ENCODE measurements around the gene TJP1. TPM values are rescaled to one million over a fixed set of nuclear protein-coding genes. Genes with fewer than 3 reads are reported as not detected.
"Not testable (repeated sequence)": the region's sequence is repeated elsewhere in the genome, so short reads cannot be mapped to it uniquely, and the experiment has no call there.

The TJP1 gene
- total and polyA plus RNA-seq, 4 donors = 17.4 to 141 (median 71.5) TPM

DNA sequence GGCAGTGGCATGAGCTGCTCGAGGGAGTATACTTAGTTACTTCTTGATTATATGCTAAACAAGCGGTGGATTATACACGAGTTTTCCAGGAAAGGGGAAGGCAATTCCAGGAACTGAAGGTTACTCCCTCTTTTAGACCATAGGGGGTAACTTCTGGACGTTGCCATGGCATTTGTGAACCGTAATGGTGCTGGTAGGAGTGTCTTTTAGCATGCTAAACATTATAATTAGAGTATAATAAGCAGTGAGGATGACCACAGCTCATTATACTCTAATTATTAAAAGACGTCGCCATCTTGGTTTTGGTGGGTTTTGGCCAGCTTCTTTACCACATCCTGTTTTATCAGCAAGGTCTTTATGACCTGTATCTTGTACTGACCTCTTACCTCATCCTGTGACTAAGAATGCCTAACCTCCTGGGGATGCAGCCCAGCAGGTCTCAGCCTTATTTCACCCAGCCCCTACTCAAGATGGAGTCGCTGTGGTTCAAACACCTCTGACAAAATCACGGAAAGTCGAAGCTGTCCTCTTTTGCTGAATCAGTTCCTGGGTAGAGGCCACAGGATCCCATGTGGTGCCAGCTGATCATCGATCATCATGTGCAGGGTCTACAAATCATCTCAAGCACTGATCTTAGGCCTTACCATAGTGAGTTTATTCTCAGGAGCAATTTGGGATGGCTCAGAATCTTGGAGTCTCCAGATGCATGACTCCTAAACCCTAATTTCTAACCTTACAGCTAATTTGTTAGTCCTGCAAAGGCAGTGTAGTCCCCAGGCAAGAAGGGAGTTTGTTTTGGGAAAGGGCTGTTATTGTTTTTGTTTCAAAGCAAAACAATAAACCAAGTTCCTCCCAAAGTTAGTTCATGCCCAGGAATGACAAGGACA, 149.1 kb downstream of the TJP1 start:
- no peak overlapping the region for H3K4me3 ChIP-seq (ENCODE audit: low read length in 2 of 2)
- intact Hi-C loops (cut with DNase I) = loop anchor here in 1 of 2 donors (5.0 kb wide), 1 partner anchor 149 kb away; the partner anchor contains the start of gene TJP1
- H3K9me3 ChIP-seq (ENCODE audit: control insufficient read depth, low read length) = no peaks in the 10 kb centered on the region
- no peaks in the 10 kb centered on the region for H3K36me3 ChIP-seq (ENCODE audit: control insufficient read depth in 1 of 2, insufficient read depth in 2 of 2, low read length in 1 of 2)
- 94 to 95% methylated on average over 11 of the region's 11 CpGs for WGBS, 2 donors
- no peak overlapping the region for H3K27ac ChIP-seq (ENCODE audit: low read depth in 1 of 2, low read length in 2 of 2)
- DNase-seq (no peak), ATAC-seq (ENCODE audit: low FRiP score) (no peak)
- peaks cover 0 to 4% of the 10 kb centered on the region in 2 donors for H3K4me1 ChIP-seq (ENCODE audit: control insufficient read depth in 1 of 2, insufficient read depth in 2 of 2, low read length in 2 of 2)
- H3K27me3 ChIP-seq (ENCODE audit: control insufficient read depth in 1 of 2, insufficient read depth in 2 of 2, low read length in 1 of 2) = no peaks in the 10 kb centered on the region

DNA sequence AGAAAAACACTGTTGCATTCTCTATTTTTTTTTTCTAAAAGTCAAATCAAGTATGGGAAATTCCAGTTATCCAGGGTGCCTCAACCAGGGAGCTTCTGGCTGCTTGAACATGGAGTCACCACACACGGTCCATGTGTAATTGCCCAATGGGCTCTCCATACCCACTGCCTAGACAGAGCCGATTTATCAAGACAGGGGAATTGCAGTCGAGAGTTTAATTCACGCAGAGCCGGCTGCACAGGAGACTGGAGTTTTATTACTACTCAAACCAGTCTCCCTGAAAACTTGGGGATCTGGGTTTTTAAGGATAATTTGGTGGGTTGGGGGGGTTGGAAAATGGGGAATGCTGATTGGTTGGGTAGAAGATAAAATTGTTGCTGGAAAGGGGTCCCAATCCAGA, 149.8 kb downstream of the TJP1 start:
- DNase-seq = no peak
- H3K9me3 ChIP-seq (ENCODE audit: control insufficient read depth, low read length) = no peaks in the 10 kb centered on the region
- no peak overlapping the region for H3K4me3 ChIP-seq (ENCODE audit: low read length in 2 of 2)
- no peak for ATAC-seq (ENCODE audit: low FRiP score)
- intact Hi-C loops (cut with DNase I) = loop anchor here in 1 of 2 donors (5.0 kb wide), 1 partner anchor 150 kb away; the partner anchor contains the start of gene TJP1
- no peak overlapping the region for H3K27ac ChIP-seq (ENCODE audit: low read depth in 1 of 2, low read length in 2 of 2)
- H3K4me1 ChIP-seq (ENCODE audit: control insufficient read depth in 1 of 2, insufficient read depth in 2 of 2, low read length in 2 of 2) = peaks cover 0 to 4% of the 10 kb centered on the region in 2 donors
- no peaks in the 10 kb centered on the region for H3K36me3 ChIP-seq (ENCODE audit: control insufficient read depth in 1 of 2, insufficient read depth in 2 of 2, low read length in 1 of 2)
- no peaks in the 10 kb centered on the region for H3K27me3 ChIP-seq (ENCODE audit: control insufficient read depth in 1 of 2, insufficient read depth in 2 of 2, low read length in 1 of 2)
- WGBS, 2 donors = 96 to 98% methylated on average over 5 of the region's 5 CpGs

DNA sequence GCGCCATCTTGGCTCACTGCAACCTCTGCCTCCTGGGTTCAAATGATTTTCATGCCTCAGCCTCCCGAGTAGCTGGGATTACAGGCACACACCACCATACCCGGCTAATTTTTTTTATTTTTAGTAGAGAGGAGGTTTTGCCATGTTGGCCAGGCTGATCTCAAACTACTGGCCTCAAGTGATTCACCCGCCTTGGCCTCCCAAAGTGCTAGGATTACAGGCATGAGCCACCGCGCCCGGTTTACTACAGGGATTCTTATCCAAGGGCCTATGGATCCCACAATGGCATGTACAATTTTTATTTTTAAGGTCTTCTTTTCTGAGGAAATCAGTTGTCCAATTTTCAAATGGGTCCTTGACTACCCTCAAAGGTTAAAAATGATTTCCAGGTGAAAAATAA, 150.2 kb downstream of the TJP1 start:
- not testable (repeated sequence) for ATAC-seq (ENCODE audit: low FRiP score); H3K27me3 ChIP-seq (ENCODE audit: control insufficient read depth in 1 of 2, insufficient read depth in 2 of 2, low read length in 1 of 2); H3K27ac ChIP-seq (ENCODE audit: low read depth in 1 of 2, low read length in 2 of 2); DNase-seq; H3K36me3 ChIP-seq (ENCODE audit: control insufficient read depth in 1 of 2, insufficient read depth in 2 of 2, low read length in 1 of 2); H3K9me3 ChIP-seq (ENCODE audit: control insufficient read depth, low read length); H3K4me1 ChIP-seq (ENCODE audit: control insufficient read depth in 1 of 2, insufficient read depth in 2 of 2, low read length in 2 of 2); H3K4me3 ChIP-seq (ENCODE audit: low read length in 2 of 2)
- intact Hi-C loops (cut with DNase I) = loop anchor here in 1 of 2 donors (5.0 kb wide), 1 partner anchor 150 kb away; the partner anchor contains the start of gene TJP1
- 89 to 94% methylated on average over 7 of the region's 7 CpGs for WGBS, 2 donors

DNA sequence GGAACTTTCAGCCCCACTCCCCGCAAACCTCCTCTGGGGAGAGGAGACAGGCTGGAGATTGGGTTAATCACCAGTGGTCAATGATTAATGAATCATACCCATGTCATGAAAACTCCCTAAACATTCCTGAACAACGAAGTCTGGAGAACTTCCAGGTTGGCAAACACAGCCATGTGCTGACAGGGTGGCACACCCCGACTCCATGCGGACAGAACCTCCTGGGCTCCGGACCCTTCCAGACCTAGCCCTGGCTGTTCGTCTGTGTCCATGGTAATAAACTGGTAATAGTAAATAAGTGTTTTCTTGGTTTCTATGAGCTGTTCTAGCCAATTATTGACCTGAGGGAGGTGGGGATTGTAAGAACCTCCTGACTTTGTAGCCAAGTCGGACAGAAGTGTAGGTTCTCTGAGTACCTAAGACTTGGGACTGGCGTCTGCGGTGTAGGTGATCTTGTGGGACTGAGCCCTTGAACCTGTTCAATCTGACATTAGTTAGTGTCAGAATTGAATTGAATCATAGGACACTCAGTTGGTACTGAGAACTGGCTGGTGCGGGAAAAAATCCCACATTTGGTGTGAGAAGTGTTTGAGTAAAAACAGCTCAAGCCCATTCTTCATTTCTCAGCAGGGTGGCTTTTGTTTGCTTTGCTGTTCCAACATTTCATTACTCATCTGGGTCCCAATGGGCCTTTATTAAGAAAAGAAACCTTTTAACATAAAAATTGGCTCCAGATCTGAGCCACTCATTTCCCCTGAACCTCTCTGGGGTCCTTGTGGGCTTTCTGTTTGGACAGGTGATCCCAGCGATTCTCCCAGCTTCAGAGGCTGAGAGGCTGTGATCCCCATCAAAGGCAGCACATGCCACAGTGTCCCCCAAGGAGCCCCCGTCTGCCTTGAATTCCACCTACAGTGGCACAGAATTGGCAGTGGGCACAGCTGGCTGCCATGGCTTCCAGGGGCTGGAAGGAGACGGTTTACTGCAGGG, 151.0 kb downstream of the TJP1 start:
- no peak for DNase-seq
- 19 to 27% methylated on average over 13 of the region's 13 CpGs for WGBS, 2 donors
- no peak for ATAC-seq (ENCODE audit: low FRiP score)
- H3K4me3 ChIP-seq (ENCODE audit: low read length in 2 of 2) = no peak overlapping the region
- H3K27ac ChIP-seq (ENCODE audit: low read depth in 1 of 2, low read length in 2 of 2) = no peak overlapping the region
- peaks cover 0 to 4% of the 10 kb centered on the region in 2 donors for H3K4me1 ChIP-seq (ENCODE audit: control insufficient read depth in 1 of 2, insufficient read depth in 2 of 2, low read length in 2 of 2)
- no peaks in the 10 kb centered on the region for H3K27me3 ChIP-seq (ENCODE audit: control insufficient read depth in 1 of 2, insufficient read depth in 2 of 2, low read length in 1 of 2)
- no peaks in the 10 kb centered on the region for H3K9me3 ChIP-seq (ENCODE audit: control insufficient read depth, low read length)
- H3K36me3 ChIP-seq (ENCODE audit: control insufficient read depth in 1 of 2, insufficient read depth in 2 of 2, low read length in 1 of 2) = no peaks in the 10 kb centered on the region
- intact Hi-C loops (cut with DNase I) = loop anchor here in 1 of 2 donors (5.0 kb wide), 1 partner anchor 151 kb away; the partner anchor contains the start of gene TJP1

DNA sequence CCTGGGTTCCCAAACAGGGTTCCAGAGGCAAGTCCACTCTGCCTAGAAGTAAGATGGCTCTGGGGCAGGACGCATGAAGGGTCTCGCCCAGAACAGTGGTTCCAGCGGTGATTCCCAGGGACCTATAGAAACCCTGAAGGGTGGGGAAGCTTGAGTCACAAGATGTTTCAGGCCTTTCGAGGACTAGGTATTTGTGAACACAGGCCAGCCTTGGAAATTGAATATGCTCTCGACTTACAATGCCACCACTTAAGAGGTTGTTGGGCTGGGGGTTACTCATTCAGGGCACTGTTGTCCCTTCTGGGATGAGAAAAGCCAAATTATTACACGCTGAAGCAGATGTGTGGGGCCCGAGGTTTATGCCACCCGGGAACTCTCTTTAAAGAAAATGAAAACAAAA, 152.0 kb downstream of the TJP1 start:
- Histone ChIP-seq H3K36me3 (ENCODE audit: control insufficient read depth in 1 of 2, insufficient read depth in 2 of 2, low read length in 1 of 2) (no peaks in the 10 kb centered on the region), H3K4me1 (ENCODE audit: control insufficient read depth in 1 of 2, insufficient read depth in 2 of 2, low read length in 2 of 2) (peaks cover 0 to 4% of the 10 kb centered on the region in 2 donors), H3K27me3 (ENCODE audit: control insufficient read depth in 1 of 2, insufficient read depth in 2 of 2, low read length in 1 of 2) (no peaks in the 10 kb centered on the region), H3K27ac (ENCODE audit: low read depth in 1 of 2, low read length in 2 of 2) (no peak overlapping the region), H3K4me3 (ENCODE audit: low read length in 2 of 2) (no peak overlapping the region), H3K9me3 (ENCODE audit: control insufficient read depth, low read length) (no peaks in the 10 kb centered on the region)
- DNase-seq (no peak), ATAC-seq (ENCODE audit: low FRiP score) (no peak)
- intact Hi-C loops (cut with DNase I) = loop anchor here in 1 of 2 donors (5.0 kb wide), 1 partner anchor 152 kb away; the partner anchor contains the start of gene TJP1
- 94 to 95% methylated on average over 8 of the region's 8 CpGs for WGBS, 2 donors

DNA sequence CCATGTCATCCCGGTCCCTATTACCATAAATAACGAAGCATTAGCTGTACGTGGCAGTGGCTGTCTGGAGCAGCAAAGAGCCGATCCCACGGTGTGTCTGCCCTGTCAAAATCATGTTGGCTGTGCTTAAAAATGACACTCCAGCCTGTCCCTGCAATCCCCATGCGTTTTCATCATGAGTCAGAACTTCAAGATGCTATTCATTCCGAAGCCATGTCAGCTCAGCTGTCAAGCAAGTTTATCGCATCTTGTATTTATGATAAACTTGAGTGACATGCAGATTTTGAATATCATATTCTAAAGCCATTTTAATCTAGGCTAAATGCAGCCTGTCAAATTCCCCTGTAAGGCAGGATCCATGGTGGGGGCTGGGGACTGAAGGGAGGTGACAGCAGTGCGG, 152.4 kb downstream of the TJP1 start:
- WGBS, 2 donors = 87 to 91% methylated on average over 9 of the region's 9 CpGs
- Histone ChIP-seq H3K4me3 (ENCODE audit: low read length in 2 of 2) (no peak overlapping the region), H3K9me3 (ENCODE audit: control insufficient read depth, low read length) (no peaks in the 10 kb centered on the region), H3K27ac (ENCODE audit: low read depth in 1 of 2, low read length in 2 of 2) (no peak overlapping the region), H3K4me1 (ENCODE audit: control insufficient read depth in 1 of 2, insufficient read depth in 2 of 2, low read length in 2 of 2) (peaks cover 0 to 4% of the 10 kb centered on the region in 2 donors), H3K36me3 (ENCODE audit: control insufficient read depth in 1 of 2, insufficient read depth in 2 of 2, low read length in 1 of 2) (no peaks in the 10 kb centered on the region), H3K27me3 (ENCODE audit: control insufficient read depth in 1 of 2, insufficient read depth in 2 of 2, low read length in 1 of 2) (no peaks in the 10 kb centered on the region)
- DNase-seq = no peak
- intact Hi-C loops (cut with DNase I) = loop anchor here in 1 of 2 donors (5.0 to 10.0 kb wide), 3 partner anchors 152 to 405 kb away; partner anchors contain the start of gene TJP1
- no peak for ATAC-seq (ENCODE audit: low FRiP score)

- no peaks in the 10 kb centered on the region for H3K27me3 ChIP-seq (ENCODE audit: control insufficient read depth in 1 of 2, insufficient read depth in 2 of 2, low read length in 1 of 2)
- ATAC-seq (ENCODE audit: low FRiP score) = no peak
- no peak overlapping the region for H3K4me3 ChIP-seq (ENCODE audit: low read length in 2 of 2)
- H3K4me1 ChIP-seq (ENCODE audit: control insufficient read depth in 1 of 2, insufficient read depth in 2 of 2, low read length in 2 of 2) = peaks cover 0 to 4% of the 10 kb centered on the region in 2 donors
- H3K9me3 ChIP-seq (ENCODE audit: control insufficient read depth, low read length) = no peaks in the 10 kb centered on the region
- H3K36me3 ChIP-seq (ENCODE audit: control insufficient read depth in 1 of 2, insufficient read depth in 2 of 2, low read length in 1 of 2) = no peaks in the 10 kb centered on the region
- no peak overlapping the region for H3K27ac ChIP-seq (ENCODE audit: low read depth in 1 of 2, low read length in 2 of 2)
- DNase-seq = peak in 1 of 2 donors; percentile 66
- WGBS, 2 donors = 65% methylated on average over 15 of the region's 15 CpGs
- intact Hi-C loops (cut with DNase I) = loop anchor here in 1 of 2 donors (5.0 to 10.0 kb wide), 2 partner anchors 264 to 407 kb away; no protein-coding TSS in a partner anchor
Observed at GRCh38 chr15:29668120-29668602, 154.1 kb downstream of the TJP1 start.

GRCh38 chr15:29666241-29666640, 156.0 kb downstream of the TJP1 start:
- Histone ChIP-seq H3K4me3 (ENCODE audit: low read length in 2 of 2) (no peak overlapping the region), H3K4me1 (ENCODE audit: control insufficient read depth in 1 of 2, insufficient read depth in 2 of 2, low read length in 2 of 2) (peaks cover 0 to 4% of the 10 kb centered on the region in 2 donors), H3K27ac (ENCODE audit: low read depth in 1 of 2, low read length in 2 of 2) (no peak overlapping the region), H3K36me3 (ENCODE audit: control insufficient read depth in 1 of 2, insufficient read depth in 2 of 2, low read length in 1 of 2) (no peaks in the 10 kb centered on the region), H3K9me3 (ENCODE audit: control insufficient read depth, low read length) (no peaks in the 10 kb centered on the region), H3K27me3 (ENCODE audit: control insufficient read depth in 1 of 2, insufficient read depth in 2 of 2, low read length in 1 of 2) (no peaks in the 10 kb centered on the region)
- intact Hi-C loops (cut with DNase I) = loop anchor here in 1 of 2 donors (5.0 to 10.0 kb wide), 2 partner anchors 266 to 409 kb away; no protein-coding TSS in a partner anchor
- 97 to 100% methylated on average over 3 of the region's 3 CpGs for WGBS, 2 donors
- DNase-seq (no peak), ATAC-seq (ENCODE audit: low FRiP score) (no peak)
